Measurements from ENCODE around the gene DUSP18.

DNA sequence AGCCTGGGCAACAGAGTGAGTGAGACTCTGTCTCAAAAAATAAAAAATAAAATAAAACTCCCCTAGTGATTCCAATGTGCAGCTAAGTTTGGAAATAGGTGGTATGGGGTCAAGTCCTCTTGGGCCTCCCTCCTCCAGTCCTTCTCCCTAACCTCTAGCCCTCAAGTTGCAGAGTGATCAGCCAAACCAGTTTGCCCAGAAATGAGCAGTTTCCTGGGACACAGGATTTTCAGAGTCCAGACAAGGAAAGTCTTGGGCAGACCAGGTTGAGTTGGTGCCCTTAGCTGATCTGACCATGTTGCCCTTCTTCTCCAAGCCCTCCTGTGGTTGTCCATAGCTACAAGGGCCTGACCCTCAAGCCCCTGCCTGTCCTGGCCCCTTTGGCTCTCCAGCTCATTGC lies 52.8 kb downstream of the DUSP18 start:
- TF ChIP-seq EZH2 (IDR thresholded peaks at IDR 0.05) (no peak), POLR2AphosphoS5 (IDR thresholded peaks at IDR 0.05; ENCODE audit: borderline replicate concordance, low read depth, low read length) (no peak)
